OCI-LY7 (cell line): ENCODE results near the gene HARS2.

ENCODE experiments used
- EZH2phosphoT487 ChIP-seq: fragments of 200-600 bp; sonication (generic); IDR thresholded peaks from 2 replicates; pipeline ENCODE4 v1.6.1; 2018; ENCODE audit warnings: low read depth, borderline replicate concordance, mild to moderate bottlenecking, mixed run types, antibody characterized with exemption, low read length, moderate library complexity, mixed read lengths
- TF ChIP-seq, protein P1 (sequence below): fragments of 200-600 bp; sonication (generic); conservative IDR thresholded peaks from 2 replicates; pipeline ENCODE4 v1.5.1; 2014; ENCODE audit warnings: mild to moderate bottlenecking, antibody characterized with exemption, low read length, moderate library complexity, mixed read lengths

DNA sequence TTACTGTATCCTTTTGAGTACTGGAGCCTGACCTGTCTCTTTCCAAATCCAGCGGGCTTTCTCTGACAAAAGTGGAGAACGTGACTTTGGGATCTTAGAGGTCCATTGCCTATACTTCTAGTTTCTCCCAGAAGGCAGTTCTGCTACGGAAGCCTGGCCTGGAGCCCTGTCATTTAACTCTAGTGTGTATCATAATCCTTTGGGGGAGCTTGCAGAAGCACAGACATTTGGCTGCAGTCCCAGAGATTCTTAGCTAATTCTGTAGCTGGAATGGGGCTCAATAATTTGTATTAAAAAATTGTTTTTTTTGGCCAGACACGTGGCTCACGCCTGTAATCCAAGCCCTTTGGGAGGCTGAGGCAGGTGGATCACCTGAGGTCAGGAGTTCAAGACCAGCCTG, 3.0 kb downstream of the HARS2 start:
- TF ChIP-seq, protein P1, sequence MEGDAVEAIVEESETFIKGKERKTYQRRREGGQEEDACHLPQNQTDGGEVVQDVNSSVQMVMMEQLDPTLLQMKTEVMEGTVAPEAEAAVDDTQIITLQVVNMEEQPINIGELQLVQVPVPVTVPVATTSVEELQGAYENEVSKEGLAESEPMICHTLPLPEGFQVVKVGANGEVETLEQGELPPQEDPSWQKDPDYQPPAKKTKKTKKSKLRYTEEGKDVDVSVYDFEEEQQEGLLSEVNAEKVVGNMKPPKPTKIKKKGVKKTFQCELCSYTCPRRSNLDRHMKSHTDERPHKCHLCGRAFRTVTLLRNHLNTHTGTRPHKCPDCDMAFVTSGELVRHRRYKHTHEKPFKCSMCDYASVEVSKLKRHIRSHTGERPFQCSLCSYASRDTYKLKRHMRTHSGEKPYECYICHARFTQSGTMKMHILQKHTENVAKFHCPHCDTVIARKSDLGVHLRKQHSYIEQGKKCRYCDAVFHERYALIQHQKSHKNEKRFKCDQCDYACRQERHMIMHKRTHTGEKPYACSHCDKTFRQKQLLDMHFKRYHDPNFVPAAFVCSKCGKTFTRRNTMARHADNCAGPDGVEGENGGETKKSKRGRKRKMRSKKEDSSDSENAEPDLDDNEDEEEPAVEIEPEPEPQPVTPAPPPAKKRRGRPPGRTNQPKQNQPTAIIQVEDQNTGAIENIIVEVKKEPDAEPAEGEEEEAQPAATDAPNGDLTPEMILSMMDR, result no peak
- no peak for TF ChIP-seq EZH2phosphoT487
